ENCODE measurements around the gene NOP14.

Gene NOP14

GRCh38 chr4:2908686-2909085 is 54.5 kb downstream of the NOP14 start:
- FAIRE-seq: no peak

GRCh38 chr4:2907706-2908293 is 55.4 kb downstream of the NOP14 start:
- no peak for FAIRE-seq

- no peak for FAIRE-seq
Measured at GRCh38 chr4:2907226-2907625, 56.0 kb downstream of the NOP14 start.

- no peak for FAIRE-seq
Measured at GRCh38 chr4:2906218-2906617, 57.0 kb downstream of the NOP14 start.

- no peak for FAIRE-seq
Measured at GRCh38 chr4:2905544-2905943, 57.7 kb downstream of the NOP14 start.

GRCh38 chr4:2902126-2902525 is 61.1 kb downstream of the NOP14 start:
- no peak for FAIRE-seq

GRCh38 chr4:2901186-2901585 is 62.0 kb downstream of the NOP14 start:
- no peak for FAIRE-seq

GRCh38 chr4:2900741-2901140 is 62.5 kb downstream of the NOP14 start:
- no peak for FAIRE-seq

- FAIRE-seq: no peak
Measured at GRCh38 chr4:2898001-2898400, 65.2 kb downstream of the NOP14 start.

- no peak for FAIRE-seq
Measured at GRCh38 chr4:2893772-2894171, 69.4 kb downstream of the NOP14 start.

GRCh38 chr4:2891294-2891693 is 71.9 kb downstream of the NOP14 start:
- no peak for FAIRE-seq

GRCh38 chr4:2888886-2889285 is 74.3 kb downstream of the NOP14 start:
- FAIRE-seq: no peak

Measured in endometrium (tissue), 2 donors.